GM12878 (cell line): ENCODE measurements around the gene ZNF629. TPM values are rescaled to one million over a fixed set of nuclear protein-coding genes. Genes with fewer than 3 reads are reported as not detected.

Source experiments
- ATAC-seq: fragments of 200-7000 bp; cut with Tn5 transposase; 3 replicates; pipeline ENCODE4 v1.9.1; 2020; ENCODE audit warnings: mild to moderate bottlenecking, moderate library complexity
- BruUV-seq: library from RNA; stranded (reverse); fragments of 400-500 nt; replicated peaks from 2 replicates; lab custom pipeline; 2021; lab: Mats Ljungman, UMichigan
- CTCF ChIA-PET: fragments of 300-600 bp; sonication (Branson Sonifier 250); formaldehyde crosslinking; extraction: SDS; loops from one replicate; lab custom pipeline; 2021; ENCODE audit warnings: inconsistent platforms; lab: Yijun Ruan, JAX
- POLR2A ChIA-PET: fragments of 350-600 bp; formaldehyde crosslinking; extraction: SDS; loops from one replicate; lab custom pipeline; 2021; ENCODE audit warnings: inconsistent platforms; lab: Charles Lee
- RAD21 ChIA-PET: fragments of 300-600 bp; sonication (Branson Sonifier 250); formaldehyde crosslinking; loops from one replicate; lab custom pipeline; 2023; ENCODE audit warnings: antibody characterized with exemption; ENCODE audit not compliant: unreplicated experiment; lab: Charles Lee
- SMC1A ChIA-PET: fragments of 300-600 bp; sonication (Branson Sonifier 250); formaldehyde crosslinking; loops from one replicate; lab custom pipeline; 2023; ENCODE audit not compliant: unreplicated experiment, uncharacterized antibody; lab: Charles Lee
- DNase-seq: peaks from one replicate; pipeline ENCODE4 v3.0.0-alpha.2; 2011; ENCODE audit warnings: low read depth, low spot score
- FAIRE-seq: peaks from 3 replicates; lab custom pipeline; 2011; peaks lifted over from hg19 to GRCh38; lab: Jason Lieb, UNC
- H2AFZ ChIP-seq: 2 replicates; pipeline ENCODE4 v1.6.0; 2011; ENCODE audit warnings: low read depth, low read length, control low read depth; ENCODE audit not compliant: control insufficient read depth
- H3K27ac ChIP-seq: 2 replicates; pipeline ENCODE4 v1.5.1; 2011; ENCODE audit warnings: control low read depth; ENCODE audit not compliant: control insufficient read depth, insufficient read depth
- H3K27me3 ChIP-seq, 2 experiments: replicated peaks in 1 of 2; 2 replicates each; pipeline versions ENCODE4 v1.6.0 to v1.6.1; 2011; ENCODE audit warnings: low read length in 1 of 2; ENCODE audit not compliant: control insufficient read depth in 2 of 2, insufficient read depth in 2 of 2
- H3K36me3 ChIP-seq, 2 experiments: 2 replicates each; pipeline ENCODE4 v1.5.1; 2011; ENCODE audit warnings: low read length in 1 of 2; ENCODE audit not compliant: control insufficient read depth in 2 of 2, insufficient read depth in 2 of 2
- H3K4me1 ChIP-seq: 2 replicates; pipeline ENCODE4 v1.6.1; 2011; ENCODE audit warnings: mild to moderate bottlenecking, low read length, moderate library complexity, mixed read lengths; ENCODE audit not compliant: control insufficient read depth, insufficient read depth
- H3K4me2 ChIP-seq: 2 replicates; pipeline ENCODE4 v1.6.0; 2011; ENCODE audit warnings: control low read depth; ENCODE audit not compliant: control insufficient read depth, insufficient read depth
- H3K4me3 ChIP-seq: fragments of 200-600 bp; sonication (generic); 2 replicates; pipeline ENCODE4 v1.5.1; 2016
- H3K79me2 ChIP-seq: 2 replicates; pipeline ENCODE4 v1.6.0; 2011; ENCODE audit warnings: low read length; ENCODE audit not compliant: control insufficient read depth, insufficient read depth
- H3K9ac ChIP-seq: 2 replicates; pipeline ENCODE4 v1.8.0; 2011; ENCODE audit warnings: low read length, control low read depth, mixed read lengths; ENCODE audit not compliant: control insufficient read depth, insufficient read depth
- H3K9me3 ChIP-seq: replicated peaks from 3 replicates; pipeline ENCODE4 v1.5.1; 2011; ENCODE audit warnings: mild to moderate bottlenecking, low read length; ENCODE audit not compliant: control insufficient read depth, insufficient read depth
- H4K20me1 ChIP-seq: 2 replicates; pipeline ENCODE4 v1.6.0; 2011; ENCODE audit not compliant: control insufficient read depth, insufficient read depth
- BACH1 ChIP-seq: fragments of 450-650 bp; IDR thresholded peaks from 2 replicates; pipeline ENCODE4 v1.6.1; 2017; ENCODE audit warnings: mild to moderate bottlenecking, borderline replicate concordance
- NKRF ChIP-seq: fragments of 450-650 bp; conservative IDR thresholded peaks from 2 replicates; pipeline ENCODE4 v1.6.1; 2017; ENCODE audit warnings: mild to moderate bottlenecking, moderate library complexity
- RAD51 ChIP-seq: fragments of 450-650 bp; IDR thresholded peaks from 2 replicates; pipeline ENCODE4 v1.6.1; 2016; ENCODE audit warnings: moderate library complexity, mild to moderate bottlenecking, inconsistent platforms
- RELB ChIP-seq: fragments of 450-650 bp; IDR thresholded peaks from 2 replicates; pipeline ENCODE4 v1.6.1; 2017; ENCODE audit warnings: low read depth, mild to moderate bottlenecking, moderate library complexity
- SIX5 ChIP-seq: IDR thresholded peaks from 2 replicates; pipeline ENCODE4 v1.6.1; 2011; ENCODE audit warnings: mild to moderate bottlenecking, low read depth, low read length, moderate library complexity; ENCODE audit not compliant: severe bottlenecking
- SRF ChIP-seq, 2 experiments: IDR thresholded peaks; 2 replicates each; pipeline ENCODE4 v1.6.1; 2011; ENCODE audit warnings: low read depth in 2 of 2, low read length in 2 of 2, mild to moderate bottlenecking in 1 of 2, moderate library complexity in 1 of 2
- SUPT20H ChIP-seq: IDR thresholded peaks from 2 replicates; pipeline ENCODE4 v1.6.1; 2011; ENCODE audit warnings: low read depth, mild to moderate bottlenecking, low read length, moderate library complexity, borderline replicate concordance; ENCODE audit not compliant: control insufficient read depth
- TARDBP ChIP-seq: IDR thresholded peaks from 2 replicates; pipeline ENCODE4 v1.6.1; 2016; ENCODE audit warnings: borderline replicate concordance
- ZNF274 ChIP-seq: IDR thresholded peaks from one replicate; pipeline ENCODE4 v1.8.0; 2011; ENCODE audit not compliant: insufficient read length, insufficient read depth
- WGBS: methylation state at CpG from one replicate; pipeline ENCODE4 v1.1.6; 2016; ENCODE audit warnings: low lambda C conversion rate; ENCODE audit not compliant: insufficient replicate concordance, insufficient coverage; ENCODE audit errors: missing lambda C conversion rate; 5-methylcytosine and 5-hydroxymethylcytosine counted together
- in situ Hi-C: fragments of 300-500 bp; cut with MboI; formaldehyde crosslinking; loops from 9 replicates; pipeline ENCODE4 v1.14.3; 2018; ENCODE audit warnings: mixed read lengths
- intact Hi-C: fragments of 100-400 bp; cut with micrococcal nuclease; formaldehyde crosslinking; loops from one replicate; pipeline ENCODE4 v1.14.2; 2022; ENCODE audit not compliant: unreplicated experiment
- polyA plus RNA-seq, 11 experiments: library from polyadenylated mRNA; depleted of rRNA in 4 of 11; unstranded in 6 of 11; stranded (reverse) in 5 of 11; fragments of >200 nt; fragmentation: Nextera tagmentation in 4 of 11; fragmentation: Illumina TruSeq in 1 of 11; extraction: Ambion mirVana in 4 of 11; extraction: Trizol in 1 of 11; gene quantifications; 1 replicate in 1 of 11; 2 replicates in 10 of 11; pipeline versions ENCODE4 v1.2.1 to v1.2.3, GENCODE V29; 2011 to 2016; ENCODE audit warnings: inconsistent platforms in 2 of 11, missing spikeins in 2 of 11, low read depth in 1 of 11
- total RNA-seq, 4 experiments: library from RNA; depleted of rRNA in 3 of 4; stranded (reverse); fragments of >200 nt in 3 of 4; fragmentation: Illumina TruSeq in 1 of 4; extraction: Trizol in 1 of 4; gene quantifications; 2 replicates each; pipeline versions ENCODE4 v1.2.1 to v1.2.3, GENCODE V29; 2013 to 2021

Gene ZNF629
- total and polyA plus RNA-seq, 10 of the 15 experiments (the other 5 are each of a cell fraction or from before 2014, with no cell fraction given), result 0.02 to 0.69 (median 0.40) TPM

GRCh38 chr16:30786936-30787612 is at the start of gene ZNF629 (continued):
- TF ChIP-seq NKRF, result no peak

- 79% methylated on average over 43 of the region's 44 CpGs for WGBS
- ATAC-seq (no peak), FAIRE-seq (no peak), DNase-seq (no peak)
- no peaks in the 10 kb centered on the region for H3K9me3 ChIP-seq
- H3K4me2 ChIP-seq, result no peak overlapping the region
- H3K36me3 ChIP-seq, result no peaks in the 10 kb centered on the region
- H3K4me3 ChIP-seq, result no peak overlapping the region
- H3K4me1 ChIP-seq, result no peaks in the 10 kb centered on the region
- intact Hi-C loops, result no loop called here
- in situ Hi-C loops, result no loop called here
- SMC1A ChIA-PET, result no interaction called here
- CTCF ChIA-PET, result interaction anchor here (1.3 kb wide), 1 partner anchor 67 kb away, joined by 3 read pairs; no protein-coding TSS in a partner anchor
- H3K27me3 ChIP-seq, result no peaks in the 10 kb centered on the region; a peak in 1 of 4 replicates
- H4K20me1 ChIP-seq, result no peaks in the 10 kb centered on the region
- POLR2A ChIA-PET, result interaction anchor here (1.0 kb wide), 1 partner anchor 15 kb away, joined by 3 read pairs; no protein-coding TSS in a partner anchor
- no peak overlapping the region for H3K9ac ChIP-seq
- RAD21 ChIA-PET, result no interaction called here
- TF ChIP-seq SRF (IDR thresholded peaks at IDR 0.05; ENCODE audit: low read depth in 2 of 2, low read length in 2 of 2) (no peak), SIX5 (no peak), RELB (no peak), SUPT20H (no peak), TARDBP (no peak), ZNF274 (no peak), BACH1 (no peak), RAD51 (no peak)
- TF ChIP-seq, all 136 proteins: peak for 0
- H2AFZ ChIP-seq, result no peak overlapping the region
- BruUV-seq, result no TSS peak
- H3K79me2 ChIP-seq, result no peaks in the 10 kb centered on the region
- H3K27ac ChIP-seq, result no peak overlapping the region
These were observed 47.2 kb upstream of the ZNF629 start for GRCh38 chr16:30834130-30834740.
